Neuronal stem cell (in vitro differentiated cells): Measurements from ENCODE around the gene CPNE5.

ENCODE experiments used
- DNase-seq: peaks from one replicate; pipeline ENCODE4 v3.0.0-alpha.2; 2013; ENCODE audit warnings: low spot score
- H2AFZ ChIP-seq: one replicate; pipeline ENCODE4 v1.6.1; 2013; ENCODE audit warnings: mild to moderate bottlenecking, low read length, inconsistent platforms
- H2AK5ac ChIP-seq: 2 replicates; pipeline ENCODE4 v1.6.1; 2013; ENCODE audit warnings: low read depth, mild to moderate bottlenecking, inconsistent platforms, low read length, moderate library complexity, mixed read lengths
- H2BK120ac ChIP-seq: 2 replicates; pipeline ENCODE4 v1.6.1; 2013; ENCODE audit warnings: low read depth, mild to moderate bottlenecking, inconsistent platforms, low read length, moderate library complexity, mixed read lengths
- H2BK12ac ChIP-seq: one replicate; pipeline ENCODE4 v1.6.1; 2013; ENCODE audit warnings: low read length, inconsistent platforms
- H2BK15ac ChIP-seq: 2 replicates; pipeline ENCODE4 v1.6.1; 2013; ENCODE audit warnings: mild to moderate bottlenecking, low read length, inconsistent platforms, mixed read lengths
- H2BK5ac ChIP-seq: one replicate; pipeline ENCODE4 v1.6.1; 2013; ENCODE audit warnings: inconsistent platforms, mild to moderate bottlenecking, low read length, moderate library complexity
- H3K14ac ChIP-seq: one replicate; pipeline ENCODE4 v1.6.1; 2013; ENCODE audit warnings: low read length, inconsistent platforms
- H3K18ac ChIP-seq: 2 replicates; pipeline ENCODE4 v1.6.1; 2013; ENCODE audit warnings: low read length, inconsistent platforms
- H3K23ac ChIP-seq: 2 replicates; pipeline ENCODE4 v1.6.1; 2013; ENCODE audit warnings: low read depth, mild to moderate bottlenecking, mixed read lengths, low read length, inconsistent platforms; ENCODE audit not compliant: poor library complexity
- H3K27ac ChIP-seq: replicated peaks from 3 replicates; pipeline ENCODE4 v1.5.1; 2013; ENCODE audit warnings: low read length, inconsistent platforms
- H3K27me3 ChIP-seq, 3 experiments: 2 replicates each; pipeline ENCODE4 v1.6.1; 2013; ENCODE audit warnings: low read length in 3 of 3, mild to moderate bottlenecking in 2 of 3, inconsistent platforms in 1 of 3, low read depth in 1 of 3, mixed read lengths in 1 of 3, moderate library complexity in 1 of 3; ENCODE audit not compliant: control insufficient read depth in 3 of 3, insufficient read depth in 3 of 3
- H3K36me3 ChIP-seq, 2 donors: replicated peaks in 1 of 2; 2 replicates each; pipeline ENCODE4 v1.6.1; 2013; ENCODE audit warnings: low read length in 2 of 2; ENCODE audit not compliant: control insufficient read depth in 2 of 2, insufficient read depth in 2 of 2
- H3K4ac ChIP-seq: 2 replicates; pipeline ENCODE4 v1.6.1; 2013; ENCODE audit warnings: inconsistent platforms, mild to moderate bottlenecking, low read length, moderate library complexity
- H3K4me1 ChIP-seq, 2 donors: 1 replicate in 1 of 2; 2 replicates in 1 of 2; pipeline ENCODE4 v1.6.1; 2013; ENCODE audit warnings: low read length in 2 of 2, low read depth in 1 of 2; ENCODE audit not compliant: control insufficient read depth in 2 of 2, insufficient read depth in 1 of 2
- H3K4me2 ChIP-seq: one replicate; pipeline ENCODE4 v1.6.1; 2013; ENCODE audit warnings: mild to moderate bottlenecking, low read length, inconsistent platforms; ENCODE audit not compliant: insufficient read depth, poor library complexity, severe bottlenecking
- H3K4me3 ChIP-seq, 2 donors: 2 replicates each; pipeline ENCODE4 v1.5.1; 2013; ENCODE audit warnings: low read length in 2 of 2, mild to moderate bottlenecking in 2 of 2, inconsistent platforms in 1 of 2, moderate library complexity in 1 of 2
- H3K79me1 ChIP-seq: one replicate; pipeline ENCODE4 v1.6.1; 2013; ENCODE audit warnings: low read depth, mild to moderate bottlenecking, inconsistent platforms, low read length, moderate library complexity
- H3K9ac ChIP-seq: one replicate; pipeline ENCODE4 v1.6.1; 2013; ENCODE audit warnings: mild to moderate bottlenecking, low read depth, low read length, inconsistent platforms; ENCODE audit not compliant: poor library complexity
- H3K9me3 ChIP-seq, 2 donors: replicated peaks in 1 of 2; 2 replicates each; pipeline versions ENCODE3 to v1.6.1; 2013; ENCODE audit warnings: low read length in 2 of 2, mild to moderate bottlenecking in 2 of 2, inconsistent platforms in 1 of 2, low read depth in 1 of 2, mixed read lengths in 1 of 2, moderate library complexity in 1 of 2; ENCODE audit not compliant: control insufficient read depth in 2 of 2, insufficient read depth in 1 of 2
- H4K8ac ChIP-seq: one replicate; pipeline ENCODE4 v1.6.1; 2013; ENCODE audit warnings: low read depth, mild to moderate bottlenecking, inconsistent platforms, low read length, moderate library complexity
- H4K91ac ChIP-seq: one replicate; pipeline ENCODE4 v1.6.1; 2013; ENCODE audit warnings: low read length, low read depth, mild to moderate bottlenecking, inconsistent platforms; ENCODE audit not compliant: poor library complexity
- WGBS, 2 donors: extraction: QIAGEN DNeasy Blood & Tissue Kit; methylation state at CpG; one replicate each; pipeline ENCODE4 v1.1.7; 2013; ENCODE audit warnings: missing lambda C conversion rate in 2 of 2, mixed read lengths in 1 of 2; ENCODE audit not compliant: insufficient read length in 2 of 2, insufficient replicate concordance in 1 of 2; ENCODE audit errors: extremely low coverage in 2 of 2; 5-methylcytosine and 5-hydroxymethylcytosine counted together

CPNE5 gene

GRCh38 chr6:36759148-36759759, 80.0 kb downstream of the CPNE5 start:
- no peak overlapping the region for H3K4me2 ChIP-seq
- no peak overlapping the region for H2BK120ac ChIP-seq
- H3K18ac ChIP-seq: no peak overlapping the region
- H2BK5ac ChIP-seq: no peak overlapping the region
- H4K91ac ChIP-seq: no peak overlapping the region
- no peak overlapping the region for H4K8ac ChIP-seq
- H3K9me3 ChIP-seq: no peaks in the 10 kb centered on the region
- H3K36me3 ChIP-seq: no peaks in the 10 kb centered on the region
- peak overlapping the region; percentile 30 for H2BK15ac ChIP-seq
- H3K4ac ChIP-seq: no peak overlapping the region
- peaks cover 4% of the 10 kb centered on the region in 2 donors for H3K4me1 ChIP-seq
- no CpG with 5 or more reads among the region's 8 CpGs for WGBS, 2 donors
- H3K79me1 ChIP-seq: no peaks in the 10 kb centered on the region
- no peak overlapping the region for H3K23ac ChIP-seq
- H3K27ac ChIP-seq: no peak overlapping the region
- H2AFZ ChIP-seq: peak overlapping the region; percentile 43
- no peak overlapping the region for H2BK12ac ChIP-seq
- H3K4me3 ChIP-seq: no peak overlapping the region
- peak overlapping the region; percentile 79 for H2AK5ac ChIP-seq
- DNase-seq: peak; percentile 72
- H3K27me3 ChIP-seq: peaks cover 0 to 28% (median 0%) of the 10 kb centered on the region in 3 experiments
- H3K9ac ChIP-seq: no peak overlapping the region
- no peak overlapping the region for H3K14ac ChIP-seq

DNA sequence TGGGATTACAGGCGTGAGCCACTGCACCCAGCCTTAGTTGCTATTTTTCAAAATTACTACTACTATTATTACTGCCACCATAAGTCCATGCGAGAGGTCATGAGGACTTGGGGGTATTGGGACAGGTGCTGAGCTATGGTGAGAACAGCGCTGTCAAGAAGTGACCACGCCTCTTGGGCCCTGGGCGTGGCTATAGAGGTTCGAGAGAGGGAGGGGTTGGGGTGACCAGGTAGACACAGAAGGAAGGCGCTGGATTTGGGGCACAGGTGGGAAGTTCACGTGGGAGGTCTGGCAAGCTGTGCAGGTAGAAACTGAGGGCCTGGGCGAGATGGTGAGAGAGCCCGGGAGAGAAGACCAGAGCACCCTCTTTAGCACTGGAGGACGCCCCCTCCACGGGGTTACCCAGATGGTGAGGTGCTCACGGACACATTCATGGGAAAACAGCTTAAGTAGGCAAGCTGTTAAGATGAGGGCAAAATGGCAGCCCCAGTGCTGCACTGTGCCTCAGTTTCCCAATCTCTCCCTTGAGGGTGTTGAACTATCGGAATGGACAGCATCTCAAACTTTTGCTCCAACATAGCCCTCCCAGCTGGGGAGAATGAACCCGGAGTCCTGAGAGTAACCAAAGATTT, 80.6 kb downstream of the CPNE5 start:
- no peak overlapping the region for H3K27ac ChIP-seq
- H3K27me3 ChIP-seq: peaks cover 0 to 31% (median 0%) of the 10 kb centered on the region in 3 experiments
- H3K9ac ChIP-seq: no peak overlapping the region
- no peak overlapping the region for H4K91ac ChIP-seq
- no peak overlapping the region for H3K18ac ChIP-seq
- no peak overlapping the region for H2BK15ac ChIP-seq
- H2BK12ac ChIP-seq: no peak overlapping the region
- DNase-seq: no peak
- H4K8ac ChIP-seq: no peak overlapping the region
- no peak overlapping the region for H3K14ac ChIP-seq
- H3K4ac ChIP-seq: no peak overlapping the region
- no peaks in the 10 kb centered on the region for H3K36me3 ChIP-seq
- no peak overlapping the region for H2BK120ac ChIP-seq
- no peak overlapping the region for H2BK5ac ChIP-seq
- no peak overlapping the region for H3K4me2 ChIP-seq
- H3K4me1 ChIP-seq: peaks cover 4% of the 10 kb centered on the region in 2 donors
- H3K4me3 ChIP-seq: no peak overlapping the region
- H2AK5ac ChIP-seq: no peak overlapping the region
- H3K23ac ChIP-seq: peak overlapping the region; percentile 52
- no peaks in the 10 kb centered on the region for H3K9me3 ChIP-seq
- H2AFZ ChIP-seq: no peak overlapping the region
- no CpG with 5 or more reads among the region's 15 CpGs for WGBS, 2 donors
- H3K79me1 ChIP-seq: no peaks in the 10 kb centered on the region

DNA sequence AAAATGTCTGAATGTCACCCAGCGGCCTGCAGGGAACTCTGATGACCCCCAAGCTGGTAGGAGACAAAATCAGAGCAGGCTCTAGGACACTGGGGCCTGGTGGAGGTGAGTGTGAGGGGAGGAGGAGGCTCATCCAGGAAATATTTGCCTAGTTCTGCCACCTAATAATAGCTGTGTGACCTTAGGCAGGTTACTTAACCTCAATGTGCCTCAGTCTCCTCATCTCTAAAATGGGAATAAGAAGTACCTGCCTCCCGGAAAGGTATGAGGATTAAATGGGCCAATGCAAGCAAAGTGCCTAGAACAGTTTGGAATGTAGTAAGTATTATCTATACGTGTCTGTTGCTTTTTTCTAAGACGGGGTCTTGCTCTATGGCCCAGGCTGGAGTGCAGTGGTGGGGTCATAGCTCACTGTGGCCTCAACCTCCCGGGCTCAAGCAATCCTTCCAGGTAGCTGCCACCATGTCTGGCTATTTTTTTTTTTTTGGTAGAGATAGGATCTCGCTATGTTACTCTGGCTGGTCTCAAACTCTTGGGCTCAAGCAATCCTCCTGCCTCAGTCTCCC, 81.2 kb downstream of the CPNE5 start:
- Histone ChIP-seq H3K4ac (no peak overlapping the region), H3K9ac (no peak overlapping the region), H3K4me3 (no peak overlapping the region), H3K36me3 (no peaks in the 10 kb centered on the region), H3K9me3 (no peaks in the 10 kb centered on the region), H3K23ac (no peak overlapping the region), H2BK120ac (no peak overlapping the region), H3K4me1 (peaks cover 4% of the 10 kb centered on the region in 2 donors), H3K18ac (no peak overlapping the region), H3K79me1 (no peaks in the 10 kb centered on the region), H3K14ac (no peak overlapping the region), H2AFZ (no peak overlapping the region), H3K4me2 (no peak overlapping the region), H2AK5ac (no peak overlapping the region), H2BK15ac (no peak overlapping the region), H3K27me3 (peaks cover 0 to 31% (median 0%) of the 10 kb centered on the region in 3 experiments), H3K27ac (no peak overlapping the region), H2BK5ac (no peak overlapping the region), H4K91ac (no peak overlapping the region), H2BK12ac (no peak overlapping the region), H4K8ac (no peak overlapping the region)
- DNase-seq: no peak
- no CpG with 5 or more reads among the region's 6 CpGs for WGBS, 2 donors

DNA sequence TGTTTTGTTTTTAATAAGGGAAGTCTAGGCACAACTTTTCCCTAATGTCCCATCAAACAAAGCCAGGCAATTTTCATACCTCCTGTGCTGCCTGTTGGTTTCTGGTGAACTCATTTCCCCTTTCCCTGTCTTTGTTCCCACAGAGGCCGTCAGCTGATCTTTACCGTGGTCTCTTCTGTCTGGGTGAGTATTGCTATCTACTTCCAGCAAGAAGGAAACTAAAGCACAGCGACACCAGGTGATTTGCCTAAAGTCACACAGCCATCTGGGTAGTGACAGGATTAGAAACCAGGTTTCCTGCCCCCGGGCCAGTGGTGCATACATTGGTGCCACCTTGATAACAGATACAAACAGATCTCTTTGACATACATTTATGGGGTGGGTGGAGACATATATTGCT, 82.0 kb downstream of the CPNE5 start:
- WGBS, 2 donors: no CpG with 5 or more reads among the region's 4 CpGs
- Histone ChIP-seq H3K4me3 (no peak overlapping the region), H3K4me2 (no peak overlapping the region), H2BK120ac (no peak overlapping the region), H2AK5ac (no peak overlapping the region), H2BK15ac (no peak overlapping the region), H4K91ac (no peak overlapping the region), H2AFZ (no peak overlapping the region), H2BK12ac (no peak overlapping the region), H3K36me3 (no peaks in the 10 kb centered on the region), H3K27ac (no peak overlapping the region), H2BK5ac (no peak overlapping the region), H3K14ac (no peak overlapping the region), H3K4ac (no peak overlapping the region), H3K23ac (no peak overlapping the region), H3K4me1 (peaks cover 4% of the 10 kb centered on the region in 2 donors), H3K27me3 (peaks cover 0 to 34% (median 0%) of the 10 kb centered on the region in 3 experiments), H3K9ac (no peak overlapping the region), H3K79me1 (no peaks in the 10 kb centered on the region), H4K8ac (no peak overlapping the region), H3K18ac (no peak overlapping the region), H3K9me3 (no peaks in the 10 kb centered on the region)
- DNase-seq: no peak
